ENCODE measurements around the gene BRCA1.
A peak's percentile ranks its signal among the peaks of the same experiment; 100 is the strongest.
"Not testable (repeated sequence)": the region's sequence is repeated elsewhere in the genome, so short reads cannot be mapped to it uniquely, and the experiment has no call there.

Gene BRCA1

DNA sequence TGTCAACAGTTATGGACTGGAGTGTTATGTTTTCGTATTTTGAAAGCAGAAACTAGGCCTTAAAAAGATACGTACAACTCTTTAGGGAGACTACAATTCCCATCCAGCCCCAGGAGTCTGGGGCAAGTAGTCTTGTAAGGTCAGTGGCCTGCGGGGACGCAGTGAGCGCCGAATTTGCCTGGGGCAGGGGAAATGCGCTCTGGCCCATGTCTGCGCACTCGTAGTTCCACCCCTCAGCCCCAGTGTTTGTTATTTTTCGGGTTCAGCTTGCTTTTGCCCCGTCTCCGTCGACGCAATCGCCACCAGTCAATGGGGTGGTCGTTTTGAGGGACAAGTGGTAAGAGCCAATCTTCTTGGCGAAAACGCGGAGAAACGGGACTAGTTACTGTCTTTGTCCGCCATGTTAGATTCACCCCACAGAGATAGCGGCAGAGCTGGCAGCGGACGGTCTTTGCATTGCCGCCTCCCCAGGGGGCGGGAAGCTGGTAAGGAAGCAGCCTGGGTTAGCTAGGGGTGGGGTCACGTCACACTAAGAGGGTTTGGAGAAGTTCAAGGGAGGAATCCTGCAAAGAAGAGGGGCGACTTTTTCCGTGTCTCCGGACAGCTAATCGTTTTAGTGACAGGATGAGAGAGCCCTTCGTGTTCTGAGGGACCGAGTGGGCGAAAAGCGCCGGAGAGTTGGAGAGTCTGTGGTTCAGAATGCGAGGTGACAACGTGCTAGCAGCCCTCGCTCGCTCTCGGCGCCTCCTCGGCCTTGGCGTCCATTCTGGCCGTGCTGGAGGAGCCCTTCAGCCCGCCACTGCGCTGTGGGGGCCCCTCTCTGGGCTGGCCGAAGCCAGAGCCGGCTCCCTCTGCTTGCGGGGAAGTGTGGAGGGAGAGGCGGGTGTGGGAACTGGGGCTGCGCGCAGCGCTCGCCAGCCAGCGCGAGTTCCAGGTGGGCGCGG, 1.1 kb upstream of the BRCA1 start:
- Histone ChIP-seq H3K4me3 (ENCODE audit: low read length) (peak overlapping the region; percentile 84), H3K27ac (ENCODE audit: low read depth, low read length) (peak overlapping the region; percentile 70), H3K36me3 (ENCODE audit: control insufficient read depth, insufficient read depth, low read length) (no peaks in the 10 kb centered on the region), H3K9ac (ENCODE audit: low read length) (peak overlapping the region; percentile 72), H3K4me1 (ENCODE audit: control insufficient read depth, insufficient read depth, low read length) (peaks cover 5% of the 10 kb centered on the region), H3K27me3 (ENCODE audit: control insufficient read depth, insufficient read depth, low read length) (no peaks in the 10 kb centered on the region)

DNA sequence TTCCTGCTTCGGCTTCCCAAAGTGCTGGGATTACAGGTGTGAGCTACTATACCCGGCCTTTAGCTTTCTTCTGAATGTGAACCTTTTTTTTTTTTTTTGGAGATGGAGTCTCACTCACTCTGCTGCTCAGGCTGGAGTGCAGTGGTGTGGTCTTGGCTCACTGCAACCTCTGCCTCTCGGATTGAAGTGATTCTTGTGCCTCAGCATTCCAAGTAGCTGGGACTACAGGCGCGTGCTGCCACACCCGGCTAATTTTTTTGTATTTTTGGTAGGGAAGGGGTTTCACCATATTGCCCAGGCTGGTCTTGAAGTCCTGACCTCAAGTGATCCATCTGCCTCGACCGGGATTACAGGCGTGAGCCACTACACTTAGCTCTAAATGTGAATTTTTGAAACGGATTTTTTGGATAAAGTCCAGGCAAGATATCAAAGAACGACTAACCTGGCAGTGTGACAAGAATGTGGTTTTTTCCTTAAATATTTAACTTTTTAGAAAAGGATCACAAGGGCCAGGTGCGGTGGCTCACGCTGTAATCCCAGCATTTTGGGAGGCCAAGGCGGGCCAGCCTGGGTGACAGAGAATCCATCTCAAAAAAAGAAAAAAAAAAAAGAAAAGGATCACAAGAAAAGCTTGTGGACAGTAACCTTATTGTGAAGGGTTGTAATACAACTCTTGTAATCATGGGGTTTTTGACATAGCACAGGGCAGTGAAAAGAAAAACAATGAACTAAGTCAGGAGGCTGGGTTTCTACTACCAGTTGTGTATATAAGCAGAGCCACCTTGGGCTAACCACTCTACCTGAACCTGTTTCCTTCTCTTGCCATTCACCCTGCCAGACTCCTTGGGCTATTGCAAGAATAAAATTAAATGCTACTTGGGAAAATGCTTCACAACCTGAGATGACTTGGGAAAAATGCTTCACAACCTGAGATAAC, 6.2 kb downstream of the BRCA1 start:
- Histone ChIP-seq H3K36me3 (ENCODE audit: control insufficient read depth, insufficient read depth, low read length) (no peaks in the 10 kb centered on the region), H3K4me3 (ENCODE audit: low read length) (no peak overlapping the region), H3K27me3 (ENCODE audit: control insufficient read depth, insufficient read depth, low read length) (no peaks in the 10 kb centered on the region), H3K27ac (ENCODE audit: low read depth, low read length) (no peak overlapping the region), H3K4me1 (ENCODE audit: control insufficient read depth, insufficient read depth, low read length) (no peaks in the 10 kb centered on the region), H3K9ac (ENCODE audit: low read length) (no peak overlapping the region)

DNA sequence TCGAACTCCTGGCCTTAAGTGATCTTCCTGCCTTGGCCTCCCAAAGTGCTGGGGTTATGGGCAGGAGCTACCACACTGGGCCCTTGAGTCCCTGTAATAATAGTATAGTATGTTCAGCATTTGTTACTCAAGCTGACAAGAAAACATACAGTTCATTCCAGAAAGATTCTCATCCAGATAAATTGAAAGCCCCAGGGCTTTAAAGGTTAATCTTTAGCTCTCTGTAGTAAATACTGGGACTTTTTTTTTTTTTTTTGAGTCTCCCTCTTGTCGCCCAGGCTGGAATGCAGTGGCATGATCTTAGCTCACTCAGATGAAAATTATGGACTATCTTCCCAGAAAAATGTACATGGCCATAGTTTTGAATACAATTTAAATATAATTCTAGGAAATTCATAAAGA, 11.0 kb downstream of the BRCA1 start:
- Histone ChIP-seq H3K27me3 (ENCODE audit: control insufficient read depth, insufficient read depth, low read length) (no peaks in the 10 kb centered on the region), H3K9ac (ENCODE audit: low read length) (no peak overlapping the region), H3K4me3 (ENCODE audit: low read length) (no peak overlapping the region), H3K27ac (ENCODE audit: low read depth, low read length) (no peak overlapping the region), H3K36me3 (ENCODE audit: control insufficient read depth, insufficient read depth, low read length) (no peaks in the 10 kb centered on the region), H3K4me1 (ENCODE audit: control insufficient read depth, insufficient read depth, low read length) (no peaks in the 10 kb centered on the region)

DNA sequence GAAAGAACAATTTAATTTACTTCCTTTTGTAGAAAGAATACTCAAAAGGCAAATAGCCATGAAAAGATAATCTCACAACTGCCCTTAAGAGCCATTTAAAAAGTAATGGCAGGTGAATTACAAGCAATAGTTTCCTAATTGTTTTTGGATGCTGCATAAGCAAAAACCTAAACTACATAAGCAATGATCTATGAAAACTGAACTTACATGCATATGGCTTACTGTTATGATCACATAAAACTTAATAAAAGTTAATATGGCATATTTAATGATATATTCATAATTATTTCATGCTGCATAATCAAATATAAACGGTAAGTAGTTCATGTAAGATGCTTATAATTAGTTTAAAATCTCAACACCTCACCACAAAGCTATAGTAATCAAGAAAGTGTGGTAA, 18.6 kb downstream of the BRCA1 start:
- Histone ChIP-seq H3K27ac (ENCODE audit: low read depth, low read length) (no peak overlapping the region), H3K4me1 (ENCODE audit: control insufficient read depth, insufficient read depth, low read length) (no peaks in the 10 kb centered on the region), H3K9ac (ENCODE audit: low read length) (no peak overlapping the region), H3K36me3 (ENCODE audit: control insufficient read depth, insufficient read depth, low read length) (no peaks in the 10 kb centered on the region), H3K4me3 (ENCODE audit: low read length) (no peak overlapping the region), H3K27me3 (ENCODE audit: control insufficient read depth, insufficient read depth, low read length) (no peaks in the 10 kb centered on the region)

DNA sequence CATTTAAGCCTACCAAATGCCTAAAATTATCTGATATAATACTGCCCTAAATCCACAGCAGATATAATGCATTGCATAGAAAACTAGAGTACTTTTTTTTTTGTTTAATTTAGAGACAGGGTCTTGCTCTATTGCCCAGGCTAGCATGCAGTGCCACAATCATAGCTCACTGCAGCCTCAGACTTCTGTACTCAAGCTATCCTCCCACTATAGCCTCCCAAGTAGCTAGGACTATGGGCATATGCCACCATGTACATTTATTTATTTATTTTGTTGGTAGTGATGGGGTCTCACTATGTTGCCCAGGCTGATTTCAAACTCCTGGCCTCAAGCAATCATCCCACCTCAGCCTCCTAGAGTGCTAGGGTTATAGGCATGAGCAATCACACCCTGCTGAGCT, 20.0 kb downstream of the BRCA1 start:
- H3K4me3 ChIP-seq (ENCODE audit: low read length), result no peak overlapping the region
- no peak overlapping the region for H3K27ac ChIP-seq (ENCODE audit: low read depth, low read length)
- H3K4me1 ChIP-seq (ENCODE audit: control insufficient read depth, insufficient read depth, low read length), result no peaks in the 10 kb centered on the region
- no peak overlapping the region for H3K9ac ChIP-seq (ENCODE audit: low read length)
- H3K27me3 ChIP-seq (ENCODE audit: control insufficient read depth, insufficient read depth, low read length), result no peaks in the 10 kb centered on the region
- no peaks in the 10 kb centered on the region for H3K36me3 ChIP-seq (ENCODE audit: control insufficient read depth, insufficient read depth, low read length)

DNA sequence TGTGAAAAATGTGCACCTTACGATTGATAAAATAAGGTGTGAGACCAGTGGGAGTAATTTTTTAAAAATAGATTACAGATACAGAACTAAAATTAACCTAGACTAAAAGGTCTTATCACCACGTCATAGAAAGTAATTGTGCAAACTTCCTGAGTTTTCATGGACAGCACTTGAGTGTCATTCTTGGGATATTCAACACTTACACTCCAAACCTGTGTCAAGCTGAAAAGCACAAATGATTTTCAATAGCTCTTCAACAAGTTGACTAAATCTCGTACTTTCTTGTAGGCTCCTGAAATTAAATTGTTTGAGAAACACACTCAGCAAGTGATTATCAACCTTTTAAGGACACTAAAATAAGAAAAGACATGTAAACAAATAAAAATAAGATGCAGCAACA, 20.5 kb downstream of the BRCA1 start:
- H3K4me1 ChIP-seq (ENCODE audit: control insufficient read depth, insufficient read depth, low read length), result no peaks in the 10 kb centered on the region
- no peaks in the 10 kb centered on the region for H3K36me3 ChIP-seq (ENCODE audit: control insufficient read depth, insufficient read depth, low read length)
- H3K27ac ChIP-seq (ENCODE audit: low read depth, low read length), result no peak overlapping the region
- no peak overlapping the region for H3K9ac ChIP-seq (ENCODE audit: low read length)
- H3K27me3 ChIP-seq (ENCODE audit: control insufficient read depth, insufficient read depth, low read length), result no peaks in the 10 kb centered on the region
- H3K4me3 ChIP-seq (ENCODE audit: low read length), result no peak overlapping the region

DNA sequence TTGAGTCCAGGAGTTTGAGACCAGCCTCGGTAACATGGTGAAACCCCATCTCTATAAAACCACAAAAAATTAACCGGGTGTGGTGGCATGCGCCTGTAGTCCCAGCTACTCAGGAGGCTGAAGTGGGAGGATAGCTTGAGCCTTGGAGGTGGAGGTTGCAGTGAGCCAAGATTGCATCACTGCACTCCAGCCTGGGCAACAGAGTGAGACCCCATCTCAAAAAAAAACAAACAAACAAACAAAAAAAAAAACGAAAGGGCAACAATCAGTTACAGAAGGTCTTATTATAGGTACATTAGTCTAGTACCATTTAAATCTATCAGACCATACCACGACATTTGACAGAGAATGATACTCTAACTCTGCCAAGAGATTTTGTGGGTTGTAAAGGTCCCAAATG, 29.8 kb downstream of the BRCA1 start:
- H3K4me3 ChIP-seq (ENCODE audit: low read length); H3K27me3 ChIP-seq (ENCODE audit: control insufficient read depth, insufficient read depth, low read length); H3K9ac ChIP-seq (ENCODE audit: low read length); H3K27ac ChIP-seq (ENCODE audit: low read depth, low read length); H3K36me3 ChIP-seq (ENCODE audit: control insufficient read depth, insufficient read depth, low read length); H3K4me1 ChIP-seq (ENCODE audit: control insufficient read depth, insufficient read depth, low read length): not testable (repeated sequence)

DNA sequence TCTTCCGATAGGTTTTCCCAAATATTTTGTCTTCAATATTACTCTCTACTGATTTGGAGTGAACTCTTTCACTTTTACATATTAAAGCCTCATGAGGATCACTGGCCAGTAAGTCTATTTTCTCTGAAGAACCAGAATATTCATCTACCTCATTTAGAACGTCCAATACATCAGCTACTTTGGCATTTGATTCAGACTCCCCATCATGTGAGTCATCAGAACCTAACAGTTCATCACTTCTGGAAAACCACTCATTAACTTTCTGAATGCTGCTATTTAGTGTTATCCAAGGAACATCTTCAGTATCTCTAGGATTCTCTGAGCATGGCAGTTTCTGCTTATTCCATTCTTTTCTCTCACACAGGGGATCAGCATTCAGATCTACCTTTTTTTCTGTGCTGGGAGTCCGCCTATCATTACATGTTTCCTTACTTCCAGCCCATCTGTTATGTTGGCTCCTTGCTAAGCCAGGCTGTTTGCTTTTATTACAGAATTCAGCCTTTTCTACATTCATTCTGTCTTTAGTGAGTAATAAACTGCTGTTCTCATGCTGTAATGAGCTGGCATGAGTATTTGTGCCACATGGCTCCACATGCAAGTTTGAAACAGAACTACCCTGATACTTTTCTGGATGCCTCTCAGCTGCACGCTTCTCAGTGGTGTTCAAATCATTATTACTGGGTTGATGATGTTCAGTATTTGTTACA, 30.9 kb downstream of the BRCA1 start:
- Histone ChIP-seq H3K4me3 (ENCODE audit: low read length) (no peak overlapping the region), H3K9ac (ENCODE audit: low read length) (no peak overlapping the region), H3K36me3 (ENCODE audit: control insufficient read depth, insufficient read depth, low read length) (peaks cover 4% of the 10 kb centered on the region), H3K27me3 (ENCODE audit: control insufficient read depth, insufficient read depth, low read length) (no peaks in the 10 kb centered on the region), H3K4me1 (ENCODE audit: control insufficient read depth, insufficient read depth, low read length) (peaks cover 2% of the 10 kb centered on the region), H3K27ac (ENCODE audit: low read depth, low read length) (no peak overlapping the region)

DNA sequence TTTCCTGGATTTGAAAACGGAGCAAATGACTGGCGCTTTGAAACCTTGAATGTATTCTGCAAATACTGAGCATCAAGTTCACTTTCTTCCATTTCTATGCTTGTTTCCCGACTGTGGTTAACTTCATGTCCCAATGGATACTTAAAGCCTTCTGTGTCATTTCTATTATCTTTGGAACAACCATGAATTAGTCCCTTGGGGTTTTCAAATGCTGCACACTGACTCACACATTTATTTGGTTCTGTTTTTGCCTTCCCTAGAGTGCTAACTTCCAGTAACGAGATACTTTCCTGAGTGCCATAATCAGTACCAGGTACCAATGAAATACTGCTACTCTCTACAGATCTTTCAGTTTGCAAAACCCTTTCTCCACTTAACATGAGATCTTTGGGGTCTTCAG, 32.3 kb downstream of the BRCA1 start:
- no peak overlapping the region for H3K4me3 ChIP-seq (ENCODE audit: low read length)
- no peak overlapping the region for H3K9ac ChIP-seq (ENCODE audit: low read length)
- H3K27ac ChIP-seq (ENCODE audit: low read depth, low read length), result no peak overlapping the region
- peaks cover 2% of the 10 kb centered on the region for H3K4me1 ChIP-seq (ENCODE audit: control insufficient read depth, insufficient read depth, low read length)
- H3K27me3 ChIP-seq (ENCODE audit: control insufficient read depth, insufficient read depth, low read length), result no peaks in the 10 kb centered on the region
- peaks cover 4% of the 10 kb centered on the region for H3K36me3 ChIP-seq (ENCODE audit: control insufficient read depth, insufficient read depth, low read length)

DNA sequence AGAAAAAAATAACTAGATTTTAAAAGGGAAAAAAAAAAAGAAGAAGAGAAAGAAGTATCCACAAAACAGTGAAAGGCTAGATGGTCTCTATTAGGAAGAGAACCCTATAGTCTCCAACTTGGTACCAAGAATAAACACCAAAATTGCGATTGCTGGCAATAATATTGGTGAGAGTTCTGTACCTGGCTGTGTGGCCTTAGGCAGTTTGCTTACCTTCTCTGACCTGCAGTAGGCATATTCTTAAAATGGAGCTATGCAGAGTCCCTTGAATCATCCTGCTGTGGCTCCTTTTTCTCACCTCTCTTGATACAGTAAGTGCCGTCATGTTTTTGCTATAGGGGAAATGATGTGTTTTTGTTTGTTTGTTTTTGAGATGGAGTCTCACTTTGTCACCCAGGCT, 35.1 kb downstream of the BRCA1 start:
- Histone ChIP-seq H3K9ac (ENCODE audit: low read length) (no peak overlapping the region), H3K27me3 (ENCODE audit: control insufficient read depth, insufficient read depth, low read length) (no peaks in the 10 kb centered on the region), H3K27ac (ENCODE audit: low read depth, low read length) (no peak overlapping the region), H3K4me3 (ENCODE audit: low read length) (no peak overlapping the region), H3K36me3 (ENCODE audit: control insufficient read depth, insufficient read depth, low read length) (peaks cover 4% of the 10 kb centered on the region), H3K4me1 (ENCODE audit: control insufficient read depth, insufficient read depth, low read length) (peaks cover 2% of the 10 kb centered on the region)

DNA sequence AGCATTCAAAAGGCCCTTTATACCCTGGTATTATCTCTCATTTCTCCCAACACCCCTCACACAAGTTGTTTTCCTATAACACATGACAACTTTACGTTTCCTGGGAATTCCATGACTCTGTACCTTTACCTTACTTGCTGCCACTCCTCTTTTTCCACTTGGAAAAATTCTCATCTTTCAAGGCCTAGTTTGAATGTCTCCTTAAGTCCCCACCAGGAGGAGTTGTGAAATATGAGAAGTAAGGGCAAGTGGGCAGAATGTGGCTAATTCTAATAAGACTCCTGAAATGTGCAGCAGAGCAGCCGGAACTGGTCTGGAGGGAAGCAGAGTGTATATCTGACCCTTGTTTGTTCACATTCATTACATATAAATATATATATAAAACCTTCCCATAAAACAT, 39.7 kb downstream of the BRCA1 start:
- H3K36me3 ChIP-seq (ENCODE audit: control insufficient read depth, insufficient read depth, low read length), result no peaks in the 10 kb centered on the region
- H3K27ac ChIP-seq (ENCODE audit: low read depth, low read length), result no peak overlapping the region
- H3K4me1 ChIP-seq (ENCODE audit: control insufficient read depth, insufficient read depth, low read length), result peaks cover 2% of the 10 kb centered on the region
- H3K4me3 ChIP-seq (ENCODE audit: low read length), result no peak overlapping the region
- no peaks in the 10 kb centered on the region for H3K27me3 ChIP-seq (ENCODE audit: control insufficient read depth, insufficient read depth, low read length)
- H3K9ac ChIP-seq (ENCODE audit: low read length), result no peak overlapping the region

DNA sequence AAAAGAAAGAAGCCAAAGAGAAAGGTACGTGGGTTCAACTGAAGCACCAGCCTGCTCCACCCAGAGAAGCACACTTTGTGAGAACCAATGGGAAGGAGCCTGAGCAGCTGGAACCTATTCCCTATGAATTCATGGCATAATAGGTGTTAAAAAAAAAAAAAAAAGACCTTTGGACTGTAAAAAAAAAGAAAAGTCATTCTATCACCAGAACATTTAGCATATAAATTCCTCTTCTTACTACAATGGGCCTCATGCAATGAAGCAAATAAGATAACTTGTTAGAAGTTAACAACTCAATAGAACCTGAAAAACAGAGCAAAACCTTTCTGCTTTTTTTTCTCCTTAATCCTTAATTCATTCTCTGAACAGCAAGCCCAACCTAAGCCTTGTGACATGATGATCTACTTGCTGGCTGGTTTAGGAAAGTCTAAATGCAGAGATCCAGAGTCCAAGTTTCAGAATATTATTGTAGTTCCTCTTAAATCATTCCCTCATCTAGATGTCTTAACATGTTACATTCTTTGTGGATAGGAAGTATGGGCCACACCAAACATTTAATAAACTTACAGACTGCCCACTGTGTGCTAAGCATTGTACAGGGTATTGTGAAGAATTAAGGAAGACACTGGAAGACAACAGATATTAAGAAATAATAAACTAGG, 45.4 kb downstream of the BRCA1 start:
- no peaks in the 10 kb centered on the region for H3K27me3 ChIP-seq (ENCODE audit: control insufficient read depth, insufficient read depth, low read length)
- H3K36me3 ChIP-seq (ENCODE audit: control insufficient read depth, insufficient read depth, low read length), result no peaks in the 10 kb centered on the region
- H3K9ac ChIP-seq (ENCODE audit: low read length), result no peak overlapping the region
- H3K4me3 ChIP-seq (ENCODE audit: low read length), result no peak overlapping the region
- peaks cover 2% of the 10 kb centered on the region for H3K4me1 ChIP-seq (ENCODE audit: control insufficient read depth, insufficient read depth, low read length)
- H3K27ac ChIP-seq (ENCODE audit: low read depth, low read length), result no peak overlapping the region
